Fibroblast of skin of back (primary cell): ENCODE data around the gene EED.
A peak's percentile ranks its signal among the peaks of the same experiment; 100 is the strongest.
"Not testable (repeated sequence)": the region's sequence is repeated elsewhere in the genome, so short reads cannot be mapped to it uniquely, and the experiment has no call there.

ENCODE experiments used
- DNase-seq: peaks from one replicate; pipeline ENCODE4 v3.0.0-alpha.2; 2013

EED gene

DNA sequence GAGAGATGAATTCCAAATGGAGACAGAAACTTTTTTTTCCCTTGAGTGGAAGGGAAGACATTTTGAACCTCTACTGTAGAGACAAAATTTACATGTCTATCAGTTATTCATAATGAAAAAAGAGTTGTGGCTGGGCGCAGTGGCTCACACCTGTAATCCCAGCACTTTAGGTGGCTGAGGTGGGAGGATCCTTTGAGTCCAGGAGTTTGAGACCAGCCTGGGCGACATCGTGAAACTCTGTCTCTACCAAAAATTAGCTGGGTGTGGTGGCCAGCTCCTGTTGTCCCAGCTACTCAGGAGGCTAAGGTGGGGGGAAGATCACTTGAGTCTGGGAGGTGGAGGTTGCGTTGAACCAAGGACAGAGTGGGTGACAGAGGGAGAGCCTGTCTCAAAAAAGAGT is 4.1 kb downstream of the EED start:
- DNase-seq, result no peak

GRCh38 chr11:86249307-86250098 is 5.0 kb downstream of the EED start:
- DNase-seq, result no peak

- no peak for DNase-seq
Measured at GRCh38 chr11:86251345-86251744, 6.8 kb downstream of the EED start.

DNA sequence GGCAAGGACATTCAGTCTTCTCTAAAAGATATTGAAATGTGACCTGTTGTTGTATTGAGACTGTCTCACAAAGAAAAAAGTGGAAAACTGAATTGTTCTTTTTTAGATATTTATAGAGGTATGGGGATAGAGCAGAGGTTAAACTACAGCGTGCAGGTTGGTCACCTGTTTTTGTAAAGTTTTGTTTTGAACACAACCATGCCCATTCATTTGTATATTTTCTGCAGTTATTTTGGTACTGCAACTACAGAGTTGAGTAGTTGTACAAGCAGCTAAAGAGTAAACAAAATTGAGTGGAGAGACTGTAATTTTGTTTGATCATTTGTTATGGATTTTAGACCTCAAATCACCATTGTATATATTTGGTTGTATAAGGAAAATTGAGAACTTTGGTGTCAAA is 11.3 kb downstream of the EED start:
- no peak for DNase-seq

DNA sequence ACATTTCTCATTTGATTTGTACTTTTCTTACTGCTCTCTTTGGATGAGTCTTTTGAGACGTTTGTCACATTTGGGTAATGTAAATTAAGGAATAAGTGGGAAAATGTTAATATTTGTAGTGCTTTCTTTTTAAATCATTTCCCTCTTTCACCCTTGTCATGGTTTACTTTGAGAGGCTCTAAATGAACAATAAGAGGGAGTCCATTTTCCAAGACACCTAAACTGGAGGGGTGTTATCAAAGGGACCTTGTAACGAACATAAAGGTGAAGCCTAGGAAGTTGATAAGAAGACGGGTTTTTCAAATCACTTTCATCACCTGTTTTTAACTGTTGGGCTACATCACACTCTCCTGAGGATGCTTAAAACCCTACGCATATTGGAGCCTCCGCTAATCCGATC is 12.1 kb downstream of the EED start:
- no peak for DNase-seq

DNA sequence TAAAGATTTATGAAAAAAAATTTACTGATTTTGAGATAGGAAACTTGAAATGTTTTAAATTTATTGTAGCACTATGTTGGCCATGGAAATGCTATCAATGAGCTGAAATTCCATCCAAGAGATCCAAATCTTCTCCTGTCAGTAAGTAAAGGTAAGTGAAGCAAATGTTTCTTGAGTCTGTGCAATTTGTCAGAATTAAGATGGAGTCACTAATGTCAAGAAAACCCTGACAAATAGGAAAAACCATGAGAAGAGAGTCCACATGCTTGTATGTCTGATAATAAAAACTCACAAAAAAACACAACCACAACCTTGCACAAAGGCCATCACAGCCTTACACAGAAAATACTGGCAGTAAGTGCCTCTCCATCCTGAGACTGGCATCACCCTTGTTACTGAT is 12.9 kb downstream of the EED start:
- DNase-seq, result no peak

- no peak for DNase-seq
Measured at GRCh38 chr11:86259730-86260129, 15.2 kb downstream of the EED start.

DNA sequence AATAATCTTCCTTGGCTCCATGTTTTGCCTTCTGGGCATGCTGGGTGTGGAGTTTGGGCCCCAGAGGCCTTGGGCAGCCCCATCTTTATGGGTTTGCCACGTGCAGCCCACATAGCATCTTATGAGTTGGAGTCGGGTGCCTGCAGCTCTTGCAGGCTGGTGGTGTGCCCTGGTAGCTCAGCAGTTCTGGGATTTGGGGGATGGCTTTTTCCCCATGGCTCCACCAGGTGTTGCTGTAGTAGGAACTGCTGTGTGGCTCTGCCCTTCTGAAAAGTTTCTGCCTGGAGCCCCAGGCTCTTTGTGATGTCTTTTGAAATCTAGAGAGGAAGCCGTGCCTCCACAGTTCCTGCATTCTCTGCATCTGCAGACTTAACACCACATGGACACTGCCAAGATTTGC is 16.8 kb downstream of the EED start:
- DNase-seq, result no peak

DNA sequence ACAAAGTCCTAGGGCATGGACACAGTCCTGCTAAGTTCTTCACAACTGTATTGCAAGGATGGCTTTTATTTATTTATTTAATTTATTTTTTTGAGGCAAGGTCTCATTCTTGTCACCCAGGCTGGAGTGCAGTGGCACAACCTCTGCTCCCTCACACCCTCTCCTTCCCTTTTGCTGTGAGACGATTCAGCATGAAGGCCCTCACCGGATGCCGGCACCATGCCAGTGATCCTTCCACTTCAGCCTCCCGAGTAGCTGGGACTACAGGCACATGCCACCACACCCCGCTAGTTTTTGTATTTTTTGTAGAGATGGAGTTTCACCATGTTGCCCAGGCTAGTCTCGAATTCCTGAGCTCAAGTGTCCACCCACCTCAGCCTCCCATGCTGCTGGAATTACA is 17.8 kb downstream of the EED start:
- no peak for DNase-seq

GRCh38 chr11:86264649-86265048 is 20.1 kb downstream of the EED start:
- no peak for DNase-seq

- no peak for DNase-seq
Measured at GRCh38 chr11:86265194-86265593, 20.6 kb downstream of the EED start.

DNA sequence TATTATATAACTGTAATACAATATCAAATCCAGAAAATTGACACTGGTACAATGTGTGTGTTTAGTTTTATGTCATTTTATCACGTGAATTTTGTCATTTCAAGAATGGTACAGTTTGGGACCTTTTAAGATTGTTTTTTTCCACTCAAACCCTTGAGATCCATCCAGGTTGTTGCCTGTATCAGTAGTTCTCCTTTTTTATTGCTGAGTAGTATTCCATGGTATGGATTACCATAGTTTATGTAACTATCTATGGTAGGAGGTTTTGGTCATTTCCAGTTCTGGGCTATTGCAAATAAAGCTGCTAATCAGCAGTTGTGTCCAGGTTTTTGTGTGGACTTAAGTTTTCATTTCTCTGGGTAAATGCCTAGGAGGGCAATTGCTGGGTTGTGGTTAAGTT is 25.1 kb downstream of the EED start:
- DNase-seq, result no peak

- no peak for DNase-seq
Measured at GRCh38 chr11:86274503-86274902, 29.9 kb downstream of the EED start.

- no peak for DNase-seq
Measured at GRCh38 chr11:86274999-86275398, 30.4 kb downstream of the EED start.

- no peak for DNase-seq
Measured at GRCh38 chr11:86275493-86276370, 31.2 kb downstream of the EED start.

GRCh38 chr11:86277741-86278140 is 33.2 kb downstream of the EED start:
- no peak for DNase-seq

DNA sequence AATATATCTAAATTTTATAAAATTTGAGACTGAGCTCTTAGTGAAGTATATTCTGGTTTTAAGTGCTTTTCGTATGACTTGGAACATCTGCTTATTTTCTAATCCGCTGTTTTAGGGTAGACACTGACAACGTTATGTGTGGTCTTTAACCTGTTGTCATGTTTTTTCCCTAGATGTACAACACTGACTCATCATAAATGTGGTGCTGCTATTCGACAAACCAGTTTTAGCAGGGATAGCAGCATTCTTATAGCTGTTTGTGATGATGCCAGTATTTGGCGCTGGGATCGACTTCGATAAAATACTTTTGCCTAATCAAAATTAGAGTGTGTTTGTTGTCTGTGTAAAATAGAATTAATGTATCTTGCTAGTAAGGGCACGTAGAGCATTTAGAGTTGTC is 33.7 kb downstream of the EED start:
- DNase-seq, result no peak

- no peak for DNase-seq
Measured at GRCh38 chr11:86279747-86280146, 35.2 kb downstream of the EED start.

DNA sequence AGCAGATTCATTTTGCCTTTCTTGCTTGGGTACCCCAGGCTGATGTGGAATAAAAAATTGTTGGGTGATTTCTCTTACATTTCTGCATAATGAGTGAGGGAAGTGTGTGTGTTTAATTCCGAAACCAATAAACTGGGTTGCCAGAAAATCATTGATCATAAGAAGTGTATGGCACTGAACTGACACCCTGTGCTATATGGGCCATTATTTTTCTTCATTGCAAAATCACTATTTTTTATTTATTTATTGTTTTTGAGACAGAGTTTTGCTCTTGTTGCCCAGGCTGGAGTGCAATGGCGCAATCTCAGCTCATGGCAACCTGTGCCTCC is 42.9 kb downstream of the EED start:
- DNase-seq, result no peak

- DNase-seq, result peak; percentile 10
Measured at GRCh38 chr11:86288776-86289507, 44.4 kb downstream of the EED start.

GRCh38 chr11:86289508-86290280 is 45.1 kb downstream of the EED start:
- not testable (repeated sequence) for DNase-seq

- peak; percentile 59 for DNase-seq
Measured at GRCh38 chr11:86291466-86292262, 47.1 kb downstream of the EED start.
